Bronchial epithelial cell (primary cell): ENCODE data around the gene GADL1. TPM values are rescaled to one million over a fixed set of nuclear protein-coding genes. Genes with fewer than 3 reads are reported as not detected.

ENCODE experiments used
- DNase-seq: peaks from one replicate; pipeline ENCODE4 v3.0.0-alpha.2; 2010; ENCODE audit warnings: low read depth
- FAIRE-seq: peaks from 2 replicates; lab custom pipeline; 2011; peaks lifted over from hg19 to GRCh38; lab: Jason Lieb, UNC
- H3K27me3 ChIP-seq: 2 replicates; pipeline ENCODE4 v1.5.1; 2011; ENCODE audit warnings: low read length; ENCODE audit not compliant: control insufficient read depth, insufficient read depth
- H3K36me3 ChIP-seq: 2 replicates; pipeline ENCODE4 v1.5.1; 2011; ENCODE audit warnings: low read length; ENCODE audit not compliant: control insufficient read depth, insufficient read depth
- H3K4me3 ChIP-seq: 2 replicates; pipeline ENCODE4 v1.5.1; 2011; ENCODE audit warnings: mild to moderate bottlenecking, low read depth, low read length, control low read depth
- CTCF ChIP-seq: IDR thresholded peaks from 2 replicates; pipeline ENCODE4 v1.5.1; 2011; ENCODE audit warnings: mild to moderate bottlenecking, moderate library complexity, low read length, control low read depth, inconsistent platforms; ENCODE audit not compliant: insufficient read depth, severe bottlenecking
- total RNA-seq: library from RNA; depleted of rRNA; stranded (reverse); fragments of >200 nt; gene quantifications from 2 replicates; pipeline ENCODE4 v1.2.1, GENCODE V29; 2014

GADL1 gene
- total RNA-seq, 1 donor from 2014 or later, result not detected

- Histone ChIP-seq H3K36me3 (no peaks in the 10 kb centered on the region), H3K4me3 (no peak overlapping the region), H3K27me3 (no peaks in the 10 kb centered on the region)
- no peak for DNase-seq
- no peak for TF ChIP-seq CTCF
- no peak for FAIRE-seq
These were observed 35.5 kb downstream of the GADL1 start for GRCh38 chr3:30858894-30859389.

DNA sequence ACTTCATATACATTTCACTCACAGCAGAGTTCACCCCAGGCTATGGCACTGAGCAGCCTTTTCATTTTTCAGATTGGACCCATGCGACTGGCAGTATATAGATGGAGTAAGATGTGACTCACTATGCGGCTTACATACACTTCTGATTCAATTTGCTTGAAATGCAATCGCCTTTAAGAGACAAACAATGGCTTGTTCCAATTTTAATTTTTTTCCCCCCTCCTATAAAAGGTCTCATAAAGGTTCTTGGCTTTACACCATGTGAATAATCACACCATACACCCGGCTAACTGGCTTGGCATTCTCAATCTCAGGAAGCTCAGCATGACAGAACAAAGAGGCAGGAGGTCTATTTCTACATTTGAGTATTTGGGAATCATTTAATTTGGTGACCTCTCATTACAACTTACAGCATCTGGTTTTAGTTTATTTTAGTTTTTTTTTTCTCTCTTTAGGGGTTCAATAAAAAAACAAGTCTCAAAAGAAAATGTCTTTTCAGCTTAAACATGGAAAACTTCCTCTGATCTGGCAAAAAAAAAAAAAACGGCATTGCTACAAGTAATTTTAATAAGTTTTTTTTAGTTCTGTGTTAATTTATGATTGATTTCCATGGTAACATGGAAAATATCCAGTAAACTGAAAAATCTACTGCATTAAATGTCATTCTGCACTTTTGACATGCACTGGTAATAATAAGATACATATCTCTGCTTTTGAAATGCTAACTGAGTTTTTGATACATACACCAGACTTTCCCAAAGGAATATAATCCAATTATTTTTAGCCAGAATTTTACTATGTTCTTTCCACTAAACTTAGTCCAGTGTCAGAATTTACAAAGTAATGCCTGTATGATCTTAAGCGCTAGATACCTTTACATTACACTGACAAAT is 38.8 kb downstream of the GADL1 start:
- no peak for FAIRE-seq
- no peak for TF ChIP-seq CTCF
- Histone ChIP-seq H3K36me3 (no peaks in the 10 kb centered on the region), H3K27me3 (peaks cover 1% of the 10 kb centered on the region), H3K4me3 (no peak overlapping the region)
- DNase-seq, result no peak

DNA sequence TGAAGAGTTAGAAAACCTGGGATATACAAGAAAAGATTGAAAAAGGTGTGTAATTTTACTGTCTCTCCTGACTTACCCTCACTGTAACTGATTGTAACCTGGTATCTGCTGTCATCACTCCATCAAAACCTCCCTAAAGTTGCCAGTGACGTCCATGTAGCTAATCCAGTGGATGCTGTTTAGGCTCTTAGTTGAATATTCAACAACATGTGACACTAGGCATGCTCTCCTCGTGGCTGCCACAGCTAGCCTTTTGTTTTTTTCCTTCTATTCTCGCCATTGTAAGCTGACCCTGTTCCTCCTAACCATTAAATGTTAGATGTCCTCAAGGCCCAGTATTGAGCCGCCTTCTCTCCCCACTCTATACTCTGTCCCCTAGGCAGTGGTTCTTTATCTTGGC is 41.6 kb downstream of the GADL1 start:
- no peak for FAIRE-seq

DNA sequence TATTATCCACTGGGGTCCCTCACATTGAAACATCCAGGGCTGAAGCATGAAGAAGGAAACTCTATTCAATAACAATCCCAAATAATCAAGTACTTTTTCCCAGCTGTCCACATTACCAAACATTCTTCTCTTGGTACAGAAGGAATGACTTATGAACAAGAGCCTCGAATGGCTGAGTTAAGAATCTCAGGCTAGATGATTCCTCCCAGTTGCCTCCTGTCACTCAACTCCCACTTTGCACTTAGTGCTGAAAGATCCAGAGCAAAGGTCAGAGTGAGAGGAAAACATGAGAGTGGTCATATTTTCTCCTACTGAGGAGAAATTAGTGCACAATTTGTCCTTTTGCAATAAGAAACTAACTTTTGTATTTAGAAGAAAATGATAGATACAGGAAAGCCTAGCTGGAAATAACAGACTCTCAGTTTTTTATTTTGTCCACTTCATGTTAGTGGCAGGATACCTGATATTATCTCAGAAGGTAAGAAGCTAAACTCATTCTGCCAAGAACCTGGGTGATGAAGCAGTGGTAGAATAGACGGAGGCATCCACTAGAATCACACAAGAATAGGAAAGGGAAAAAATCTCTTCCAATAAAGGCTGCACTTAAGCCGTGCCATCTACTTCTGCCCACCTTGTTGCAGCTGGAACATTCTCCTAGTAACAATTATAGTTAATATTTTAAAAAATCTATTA is 46.2 kb downstream of the GADL1 start:
- Histone ChIP-seq H3K36me3 (no peaks in the 10 kb centered on the region), H3K27me3 (peaks cover 5% of the 10 kb centered on the region), H3K4me3 (no peak overlapping the region)
- no peak for DNase-seq
- FAIRE-seq, result no peak
- no peak for TF ChIP-seq CTCF

More for the DNA sequence above, 41.6 kb downstream of the GADL1 start:
- TF ChIP-seq CTCF, result no peak
- H3K4me3 ChIP-seq, result no peak overlapping the region
- H3K36me3 ChIP-seq, result no peaks in the 10 kb centered on the region
- peaks cover 1% of the 10 kb centered on the region for H3K27me3 ChIP-seq
- no peak for DNase-seq

DNA sequence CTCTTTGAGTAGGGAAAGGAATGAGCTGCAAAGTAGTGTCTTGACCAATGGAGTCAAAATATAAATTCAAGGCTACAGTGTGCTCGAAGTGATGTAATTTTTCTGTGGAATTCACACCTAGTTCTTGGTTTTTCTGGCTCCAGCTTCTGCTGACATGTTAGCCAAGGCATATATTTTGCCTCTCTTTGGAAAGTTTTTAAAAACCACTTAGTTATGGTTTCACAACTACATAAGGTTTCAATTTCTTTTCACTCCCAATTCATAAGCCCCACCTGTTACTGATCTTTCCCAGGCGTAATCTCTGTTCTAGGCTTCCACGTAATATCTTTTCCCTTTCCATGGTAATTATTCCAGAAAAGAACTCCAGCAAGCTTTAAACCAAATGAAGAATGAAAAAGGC is 46.9 kb downstream of the GADL1 start:
- no peak for DNase-seq
- no peak for TF ChIP-seq CTCF
- FAIRE-seq, result no peak
- H3K36me3 ChIP-seq, result no peaks in the 10 kb centered on the region
- peaks cover 5% of the 10 kb centered on the region for H3K27me3 ChIP-seq
- H3K4me3 ChIP-seq, result no peak overlapping the region
